DND-41 (cell line): Measurements from ENCODE around the gene PIEZO1.

Source experiments
- CTCF ChIP-seq: IDR thresholded peaks from 2 replicates; pipeline ENCODE4 v1.5.1; 2012; ENCODE audit warnings: borderline replicate concordance, low read length, moderate library complexity, mild to moderate bottlenecking; ENCODE audit not compliant: poor library complexity, severe bottlenecking; ENCODE audit errors: extremely low read depth
- EZH2 ChIP-seq: IDR thresholded peaks from 3 replicates; pipeline ENCODE4 v1.6.1; 2012; ENCODE audit warnings: borderline replicate concordance, low read depth, mild to moderate bottlenecking, moderate library complexity, low read length, inconsistent platforms; ENCODE audit not compliant: severe bottlenecking

GRCh38 chr16:88800277-88800592, 15.2 kb upstream of the PIEZO1 start:
- TF ChIP-seq CTCF: no peak
- TF ChIP-seq EZH2: no peak
